Measurements from ENCODE around the gene SEMA4A. TPM values are rescaled to one million over a fixed set of nuclear protein-coding genes. Genes with fewer than 3 reads are reported as not detected.
"Not testable (repeated sequence)": the region's sequence is repeated elsewhere in the genome, so short reads cannot be mapped to it uniquely, and the experiment has no call there.

Gene SEMA4A
- polyA plus RNA-seq, 1 donor: 6.4 TPM

DNA sequence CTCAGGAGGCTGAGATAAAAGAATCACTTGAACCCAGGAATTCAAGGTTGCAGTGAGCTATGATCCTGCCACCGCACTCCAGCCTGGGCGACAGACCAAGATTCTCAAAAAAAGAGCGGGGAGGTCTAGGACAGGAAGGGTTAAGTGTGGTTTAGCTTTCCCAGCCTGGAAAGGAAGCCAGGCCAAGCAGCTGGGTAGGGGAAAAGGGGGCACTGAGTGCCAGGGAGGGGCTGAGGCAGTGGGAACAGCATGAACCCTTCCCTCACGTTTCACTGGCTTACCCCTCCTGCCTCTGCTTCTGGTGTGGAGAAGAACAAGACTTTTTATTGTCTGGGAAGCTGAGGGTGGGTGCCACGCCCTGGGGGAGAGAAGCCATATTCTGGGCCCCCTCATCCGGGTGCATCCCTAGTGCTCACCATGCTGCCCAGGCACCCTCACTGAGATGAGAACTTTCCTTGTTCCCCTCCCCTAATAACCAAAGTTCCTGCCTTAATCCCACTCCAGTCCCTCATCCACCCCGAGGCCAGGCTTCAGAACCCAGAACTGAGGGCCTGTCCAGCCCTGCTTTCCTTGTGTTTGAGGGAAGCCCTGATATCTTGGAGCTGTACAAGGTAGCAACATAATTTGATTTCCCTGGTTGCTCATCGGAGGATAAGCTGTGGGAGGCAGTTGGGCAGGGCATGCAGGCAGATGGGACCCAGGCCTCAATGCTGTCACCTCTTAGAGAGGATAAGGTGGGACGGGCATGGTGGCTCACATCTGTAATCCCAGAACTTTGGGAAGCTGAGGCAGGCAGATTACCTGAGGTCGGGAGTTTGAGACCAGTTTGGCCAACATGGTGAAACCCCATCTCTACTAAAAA is 40.9 kb upstream of the SEMA4A start:
- peaks cover 24% of the 10 kb centered on the region for H3K4me1 ChIP-seq (ENCODE audit: control insufficient read depth, insufficient read depth, low read length)
- no peaks in the 10 kb centered on the region for H3K36me3 ChIP-seq (ENCODE audit: control insufficient read depth, insufficient read depth, low read length)
- no peak for DNase-seq
- no CpG with 5 or more reads among the region's 10 CpGs for WGBS (ENCODE audit: insufficient coverage, low lambda C conversion rate)
- no peak overlapping the region for H3K27ac ChIP-seq (ENCODE audit: low read length)
- H3K9me3 ChIP-seq (ENCODE audit: control insufficient read depth, low read depth, low read length): no peaks in the 10 kb centered on the region
- H3K27me3 ChIP-seq (ENCODE audit: control insufficient read depth, insufficient read depth, low read length): no peaks in the 10 kb centered on the region
- no peak overlapping the region for H3K4me3 ChIP-seq (ENCODE audit: low read length)

DNA sequence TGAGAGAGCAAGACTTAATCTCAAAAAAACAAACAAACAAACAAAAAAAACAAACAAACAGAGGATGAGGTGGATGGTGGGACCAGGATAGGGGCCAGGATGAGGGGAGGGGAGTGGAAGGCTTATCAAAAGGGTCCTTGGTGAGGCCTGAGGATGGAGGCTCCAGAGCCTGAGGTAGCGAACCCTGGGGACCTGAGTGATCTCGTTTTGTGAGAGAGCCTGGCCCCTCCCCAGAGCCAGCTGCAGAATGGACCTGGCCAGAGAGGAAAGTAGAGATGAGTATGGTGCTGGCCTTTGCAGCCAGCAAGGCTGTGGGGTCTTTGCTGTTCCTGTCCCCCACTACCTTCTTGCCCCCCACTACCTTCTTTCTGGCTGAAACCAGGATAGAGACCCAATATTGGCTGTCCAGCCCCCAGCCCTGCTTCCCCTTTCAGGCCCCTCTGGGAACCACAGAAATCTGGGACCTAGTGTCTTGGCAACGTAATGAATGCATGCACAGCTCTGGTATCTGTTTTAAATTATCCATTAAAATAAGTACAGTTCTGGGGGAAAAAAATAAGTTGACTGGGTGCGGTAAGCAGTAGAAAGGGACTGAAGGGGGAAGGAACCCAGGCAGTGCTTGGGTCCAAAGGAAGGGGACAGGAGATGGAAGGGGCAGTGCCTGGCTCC is 40.0 kb upstream of the SEMA4A start:
- Histone ChIP-seq H3K27ac (ENCODE audit: low read length) (peak overlapping the region; percentile 68), H3K4me3 (ENCODE audit: low read length) (no peak overlapping the region), H3K4me1 (ENCODE audit: control insufficient read depth, insufficient read depth, low read length) (peaks cover 33% of the 10 kb centered on the region), H3K9me3 (ENCODE audit: control insufficient read depth, low read depth, low read length) (no peaks in the 10 kb centered on the region), H3K27me3 (ENCODE audit: control insufficient read depth, insufficient read depth, low read length) (no peaks in the 10 kb centered on the region), H3K36me3 (ENCODE audit: control insufficient read depth, insufficient read depth, low read length) (no peaks in the 10 kb centered on the region)
- WGBS (ENCODE audit: insufficient coverage, low lambda C conversion rate): no CpG with 5 or more reads among the region's 4 CpGs
- no peak for DNase-seq

DNA sequence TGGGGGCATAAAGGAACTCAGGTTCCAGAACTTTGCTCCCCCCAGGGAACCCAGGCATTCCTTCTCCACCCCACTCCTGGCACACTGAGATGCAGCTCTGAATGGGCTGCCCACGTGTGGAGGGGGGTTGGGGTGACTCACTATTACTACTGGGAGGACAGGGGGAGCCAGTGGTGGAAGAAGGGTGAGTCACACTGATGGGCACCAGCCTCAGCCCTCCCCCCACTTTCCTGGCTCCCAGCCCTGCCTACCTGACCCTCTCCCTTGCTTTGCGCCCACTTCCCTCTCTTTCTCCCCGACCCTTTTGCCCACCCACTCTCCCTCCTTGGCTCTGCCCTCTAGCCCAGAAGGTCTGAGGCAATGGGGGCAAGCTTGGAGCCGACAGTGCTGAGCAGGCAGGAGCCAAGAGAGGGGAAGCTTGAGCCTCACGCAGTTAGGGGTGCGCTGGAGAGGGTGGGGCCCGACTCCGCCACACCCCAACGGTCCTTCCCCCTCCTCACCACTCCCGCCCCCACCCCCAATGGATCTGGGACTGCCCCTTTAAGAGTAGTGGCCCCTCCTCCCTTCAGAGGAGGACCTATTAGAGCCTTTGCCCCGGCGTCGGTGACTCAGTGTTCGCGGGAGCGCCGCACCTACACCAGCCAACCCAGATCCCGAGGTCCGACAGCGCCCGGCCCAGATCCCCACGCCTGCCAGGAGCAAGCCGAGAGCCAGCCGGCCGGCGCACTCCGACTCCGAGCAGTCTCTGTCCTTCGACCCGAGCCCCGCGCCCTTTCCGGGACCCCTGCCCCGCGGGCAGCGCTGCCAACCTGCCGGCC is 39.1 kb upstream of the SEMA4A start, which contains the start of gene LMNA:
LMNA (plus strand) TSS at position 611 of the 818 bp plus-strand sequence. CDS start 208 bp downstream, outside the sequence.
- peak; percentile 89 to 92 for DNase-seq
- 0% methylated on average over 1 of the region's 37 CpGs for WGBS (ENCODE audit: insufficient coverage, low lambda C conversion rate)
- H3K4me3 ChIP-seq (ENCODE audit: low read length): peak within 1 kb of the TSS; percentile 99
- H3K27me3 ChIP-seq (ENCODE audit: control insufficient read depth, insufficient read depth, low read length): no peaks in the 10 kb centered on the region
- peak within 1 kb of the TSS; percentile 68 for H3K27ac ChIP-seq (ENCODE audit: low read length)
- H3K4me1 ChIP-seq (ENCODE audit: control insufficient read depth, insufficient read depth, low read length): peaks cover 40% of the 10 kb centered on the region
- no peaks in the 10 kb centered on the region for H3K9me3 ChIP-seq (ENCODE audit: control insufficient read depth, low read depth, low read length)
- H3K36me3 ChIP-seq (ENCODE audit: control insufficient read depth, insufficient read depth, low read length): no peaks in the 10 kb centered on the region

DNA sequence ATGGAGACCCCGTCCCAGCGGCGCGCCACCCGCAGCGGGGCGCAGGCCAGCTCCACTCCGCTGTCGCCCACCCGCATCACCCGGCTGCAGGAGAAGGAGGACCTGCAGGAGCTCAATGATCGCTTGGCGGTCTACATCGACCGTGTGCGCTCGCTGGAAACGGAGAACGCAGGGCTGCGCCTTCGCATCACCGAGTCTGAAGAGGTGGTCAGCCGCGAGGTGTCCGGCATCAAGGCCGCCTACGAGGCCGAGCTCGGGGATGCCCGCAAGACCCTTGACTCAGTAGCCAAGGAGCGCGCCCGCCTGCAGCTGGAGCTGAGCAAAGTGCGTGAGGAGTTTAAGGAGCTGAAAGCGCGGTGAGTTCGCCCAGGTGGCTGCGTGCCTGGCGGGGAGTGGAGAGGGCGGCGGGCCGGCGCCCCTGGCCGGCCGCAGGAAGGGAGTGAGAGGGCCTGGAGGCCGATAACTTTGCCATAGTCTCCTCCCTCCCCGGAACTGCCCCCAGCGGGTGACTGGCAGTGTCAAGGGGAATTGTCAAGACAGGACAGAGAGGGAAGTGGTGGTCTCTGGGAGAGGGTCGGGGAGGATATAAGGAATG is 38.4 kb upstream of the SEMA4A start:
- Histone ChIP-seq H3K36me3 (ENCODE audit: control insufficient read depth, insufficient read depth, low read length) (peaks cover under 1% of the 10 kb centered on the region), H3K4me1 (ENCODE audit: control insufficient read depth, insufficient read depth, low read length) (peaks cover 47% of the 10 kb centered on the region)

DNA sequence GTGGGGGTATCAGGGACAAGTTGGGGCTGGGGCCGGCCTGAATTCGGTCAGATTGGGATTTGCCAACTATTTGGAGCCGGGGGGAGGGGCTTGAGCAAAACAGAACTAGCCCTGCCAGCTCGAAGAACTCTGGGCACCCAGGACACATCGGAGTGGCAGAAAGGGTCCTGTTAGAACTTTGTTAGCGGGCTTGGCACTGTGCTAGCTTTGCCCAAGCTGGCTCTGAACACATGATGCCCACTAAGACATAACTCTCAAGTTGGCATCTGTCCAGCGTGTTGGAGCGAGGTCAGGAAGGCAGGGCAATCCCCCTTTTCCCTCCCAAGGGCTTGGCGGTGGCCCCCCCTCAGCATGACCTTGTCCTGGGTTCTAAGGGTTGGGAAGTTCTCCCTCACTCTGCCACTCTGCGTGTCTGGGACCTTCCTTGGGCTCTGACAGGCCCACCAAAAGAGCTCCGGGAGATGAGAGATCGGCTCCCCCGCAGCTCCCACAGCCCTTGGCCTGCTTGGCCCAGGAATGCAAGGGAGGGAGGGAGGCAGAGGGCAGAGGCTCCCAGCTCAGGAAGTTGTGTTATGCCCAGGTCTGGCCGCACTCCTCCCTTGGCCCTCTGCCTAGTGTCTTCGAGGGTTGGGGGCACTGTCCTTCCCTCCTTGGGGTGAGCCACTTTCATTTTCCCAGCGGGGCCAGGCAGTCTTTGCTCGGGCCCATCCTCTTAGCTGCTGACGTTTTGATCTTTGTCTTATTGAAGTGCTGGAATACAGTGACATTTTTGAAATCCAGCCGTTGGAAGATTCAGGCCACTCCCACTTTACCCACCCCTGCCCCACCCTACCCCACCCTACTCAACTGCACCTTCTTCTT is 37.6 kb upstream of the SEMA4A start:
- Histone ChIP-seq H3K27ac (ENCODE audit: low read length) (peak overlapping the region; percentile 68), H3K36me3 (ENCODE audit: control insufficient read depth, insufficient read depth, low read length) (peaks cover 7% of the 10 kb centered on the region), H3K27me3 (ENCODE audit: control insufficient read depth, insufficient read depth, low read length) (no peaks in the 10 kb centered on the region), H3K4me3 (ENCODE audit: low read length) (peak overlapping the region; percentile 99), H3K4me1 (ENCODE audit: control insufficient read depth, insufficient read depth, low read length) (peaks cover 54% of the 10 kb centered on the region), H3K9me3 (ENCODE audit: control insufficient read depth, low read depth, low read length) (no peaks in the 10 kb centered on the region)
- WGBS (ENCODE audit: insufficient coverage, low lambda C conversion rate): no CpG with 5 or more reads among the region's 19 CpGs
- DNase-seq: peak in 1 of 2 donors; percentile 77

More for the DNA sequence above, 38.4 kb upstream of the SEMA4A start:
- WGBS (ENCODE audit: insufficient coverage, low lambda C conversion rate): no CpG with 5 or more reads among the region's 49 CpGs
- Histone ChIP-seq H3K27me3 (ENCODE audit: control insufficient read depth, insufficient read depth, low read length) (no peaks in the 10 kb centered on the region), H3K9me3 (ENCODE audit: control insufficient read depth, low read depth, low read length) (no peaks in the 10 kb centered on the region), H3K27ac (ENCODE audit: low read length) (peak overlapping the region; percentile 68), H3K4me3 (ENCODE audit: low read length) (peak overlapping the region; percentile 99)
- peak in 1 of 2 donors; percentile 51 for DNase-seq

DNA sequence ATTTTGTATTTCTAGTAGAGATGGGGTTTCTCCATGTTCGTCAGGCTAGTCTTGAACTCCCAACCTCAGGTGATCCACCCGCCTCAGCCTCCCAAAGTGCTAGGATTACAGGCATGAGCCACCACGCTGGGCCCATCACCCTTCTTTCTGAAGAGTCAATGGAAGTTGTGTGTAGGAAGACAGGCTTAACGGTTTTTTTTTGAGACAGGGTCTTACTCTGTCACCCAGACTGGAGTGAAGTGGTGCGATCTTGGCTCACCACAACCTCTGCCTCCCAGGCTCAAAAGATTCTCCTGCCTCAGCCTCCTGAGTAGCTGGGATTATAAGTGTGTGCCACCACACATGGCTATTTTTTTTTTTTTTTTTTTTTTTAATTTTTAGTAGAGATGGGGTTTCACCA is 36.7 kb upstream of the SEMA4A start:
- peaks cover 62% of the 10 kb centered on the region for H3K4me1 ChIP-seq (ENCODE audit: control insufficient read depth, insufficient read depth, low read length)
- peaks cover 13% of the 10 kb centered on the region for H3K36me3 ChIP-seq (ENCODE audit: control insufficient read depth, insufficient read depth, low read length)
- WGBS (ENCODE audit: insufficient coverage, low lambda C conversion rate): no CpG with 5 or more reads among the region's 5 CpGs

DNA sequence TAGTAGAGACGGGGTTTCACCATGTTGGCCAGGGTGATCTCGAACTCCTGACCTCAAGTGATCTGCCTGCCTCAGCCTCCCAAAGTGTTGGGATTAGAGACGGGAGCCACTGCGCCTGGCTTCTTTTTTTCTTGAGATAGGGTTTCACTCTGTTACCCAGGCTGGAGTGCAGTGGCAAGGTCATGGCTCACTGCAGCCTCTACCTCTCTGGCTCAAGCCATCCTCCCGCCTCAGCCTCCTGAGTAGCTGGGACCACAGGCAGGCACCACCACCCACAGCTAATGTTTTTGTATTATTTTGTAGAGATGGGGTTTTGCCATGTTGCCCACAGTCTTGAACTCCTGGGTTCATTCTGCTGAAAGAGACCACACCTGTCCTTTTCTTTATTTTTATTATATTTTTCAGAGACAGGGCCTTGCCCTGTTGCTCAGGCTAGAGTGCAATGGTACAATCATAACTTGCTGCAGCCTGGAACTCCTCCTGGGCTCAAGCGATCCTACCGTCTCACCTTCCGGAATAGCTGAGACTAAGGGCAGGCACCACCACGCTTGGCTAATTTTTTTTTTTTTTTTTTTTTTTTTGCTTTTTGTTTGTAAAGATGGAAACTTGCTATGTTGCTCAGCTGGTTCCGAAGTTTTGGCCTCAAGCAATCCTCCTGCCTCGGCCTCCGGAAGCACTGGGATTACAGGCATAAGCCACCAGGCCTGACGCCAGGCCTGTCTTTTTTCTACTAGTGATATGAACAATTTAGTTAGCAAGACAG is 35.8 kb upstream of the SEMA4A start:
- Histone ChIP-seq H3K27ac (ENCODE audit: low read length) (peak overlapping the region; percentile 68), H3K36me3 (ENCODE audit: control insufficient read depth, insufficient read depth, low read length) (peaks cover 13% of the 10 kb centered on the region), H3K9me3 (ENCODE audit: control insufficient read depth, low read depth, low read length) (no peaks in the 10 kb centered on the region), H3K4me3 (ENCODE audit: low read length) (peak overlapping the region; percentile 16), H3K27me3 (ENCODE audit: control insufficient read depth, insufficient read depth, low read length) (no peaks in the 10 kb centered on the region), H3K4me1 (ENCODE audit: control insufficient read depth, insufficient read depth, low read length) (peaks cover 71% of the 10 kb centered on the region)
- 60% methylated on average over 2 of the region's 13 CpGs for WGBS (ENCODE audit: insufficient coverage, low lambda C conversion rate)
- no peak for DNase-seq

More for the DNA sequence above, 36.7 kb upstream of the SEMA4A start:
- H3K9me3 ChIP-seq (ENCODE audit: control insufficient read depth, low read depth, low read length); H3K27me3 ChIP-seq (ENCODE audit: control insufficient read depth, insufficient read depth, low read length); DNase-seq: not testable (repeated sequence)
- peak overlapping the region; percentile 99 for H3K4me3 ChIP-seq (ENCODE audit: low read length)
- peak overlapping the region; percentile 68 for H3K27ac ChIP-seq (ENCODE audit: low read length)

DNA sequence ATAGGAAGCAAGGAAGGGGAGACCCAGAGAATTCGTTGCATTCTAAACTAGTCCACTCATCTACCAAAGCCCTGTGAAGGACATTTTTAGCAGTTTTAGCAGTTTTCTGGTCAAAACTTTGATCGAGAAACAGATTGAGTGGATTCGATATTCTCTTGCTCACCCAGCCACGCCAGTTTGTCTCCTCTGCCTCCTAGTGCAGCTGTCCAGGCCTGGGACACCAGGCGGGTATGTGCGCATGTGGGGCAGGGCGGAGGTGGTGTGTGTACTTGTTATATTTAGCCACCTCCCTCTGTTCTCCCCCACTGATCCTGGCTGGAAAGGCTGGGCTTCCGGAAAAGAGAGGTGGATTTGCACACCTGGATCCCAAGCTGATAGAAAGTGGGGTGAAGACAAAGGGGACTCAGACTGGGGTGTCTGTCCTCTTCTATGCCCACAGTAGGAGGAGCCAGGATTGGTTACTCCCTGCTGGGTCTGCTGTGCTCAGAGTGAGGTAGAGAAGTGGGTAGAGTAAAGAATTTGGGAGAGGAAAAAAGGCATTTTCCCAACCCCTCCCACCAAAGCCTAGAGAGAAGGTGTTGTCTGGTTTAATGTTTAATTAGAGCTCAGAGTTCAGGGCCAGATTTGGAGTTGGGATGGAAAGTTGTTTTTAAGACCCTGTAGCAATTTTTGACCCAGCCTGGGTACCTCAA is 35.1 kb upstream of the SEMA4A start:
- WGBS (ENCODE audit: insufficient coverage, low lambda C conversion rate): no CpG with 5 or more reads among the region's 8 CpGs
- Histone ChIP-seq H3K9me3 (ENCODE audit: control insufficient read depth, low read depth, low read length) (no peaks in the 10 kb centered on the region), H3K27ac (ENCODE audit: low read length) (peak overlapping the region; percentile 68), H3K4me3 (ENCODE audit: low read length) (peak overlapping the region; percentile 16), H3K4me1 (ENCODE audit: control insufficient read depth, insufficient read depth, low read length) (peaks cover 77% of the 10 kb centered on the region), H3K27me3 (ENCODE audit: control insufficient read depth, insufficient read depth, low read length) (no peaks in the 10 kb centered on the region), H3K36me3 (ENCODE audit: control insufficient read depth, insufficient read depth, low read length) (peaks cover 13% of the 10 kb centered on the region)
- DNase-seq: peak in 1 of 2 donors; percentile 85
